SU-DHL-6 (cell line): ENCODE results near the gene CARMIL1.

Source experiments
- H2AFZ ChIP-seq: fragments of 200-600 bp; sonication (generic); 2 replicates; pipeline ENCODE4 v1.6.1; 2014; ENCODE audit warnings: low read depth, mild to moderate bottlenecking, moderate library complexity, mixed read lengths, antibody characterized with exemption, low read length; ENCODE audit not compliant: severe bottlenecking
- H3F3A ChIP-seq: fragments of 200-600 bp; shearing (Covaris generic); 2 replicates; pipeline ENCODE4 v1.6.0; 2016; ENCODE audit warnings: antibody characterized with exemption, mild to moderate bottlenecking; ENCODE audit not compliant: insufficient read depth
- H3K27ac ChIP-seq: fragments of 200-600 bp; sonication (generic); 2 replicates; pipeline ENCODE4 v1.5.1; 2016; ENCODE audit warnings: low read depth, mild to moderate bottlenecking, low read length, moderate library complexity, mixed read lengths
- H3K27me3 ChIP-seq: fragments of 200-600 bp; sonication (generic), shearing (Covaris generic); 2 replicates; pipeline ENCODE4 v1.6.0; 2014; ENCODE audit warnings: mild to moderate bottlenecking, low read length
- H3K36me3 ChIP-seq: fragments of 200-600 bp; sonication (generic); 2 replicates; pipeline ENCODE4 v1.6.1; 2014; ENCODE audit warnings: mild to moderate bottlenecking, low read length, mixed read lengths
- H3K4me2 ChIP-seq: fragments of 300-600, 200-600 bp; shearing (Covaris generic), sonication (generic); 2 replicates; pipeline ENCODE4 v1.6.0; 2014; ENCODE audit warnings: low read length, low read depth, mild to moderate bottlenecking; ENCODE audit not compliant: poor library complexity, severe bottlenecking
- H3K4me3 ChIP-seq: fragments of 200-600 bp; sonication (generic); 2 replicates; pipeline ENCODE4 v1.5.1; 2014; ENCODE audit warnings: antibody characterized with exemption, low read length, mild to moderate bottlenecking, mixed read lengths; ENCODE audit not compliant: insufficient read depth, poor library complexity, severe bottlenecking
- H3K79me2 ChIP-seq: fragments of 200-600 bp; sonication (generic); 2 replicates; pipeline ENCODE4 v1.6.1; 2014; ENCODE audit warnings: mild to moderate bottlenecking, low read length, moderate library complexity; ENCODE audit not compliant: insufficient read depth
- H3K9ac ChIP-seq: fragments of 200-600 bp; sonication (generic); 2 replicates; pipeline ENCODE4 v1.7.0; 2014; ENCODE audit warnings: mild to moderate bottlenecking, low read length
- H3K9me2 ChIP-seq: fragments of 200-600 bp; sonication (generic); replicated peaks from 2 replicates; pipeline ENCODE4 v1.6.1; 2014; ENCODE audit warnings: low read length; ENCODE audit not compliant: insufficient read depth
- H3K9me3 ChIP-seq: fragments of 200-600 bp; sonication (generic); 2 replicates; pipeline ENCODE4 v1.6.1; 2014; ENCODE audit warnings: low read length, mixed read lengths; ENCODE audit not compliant: insufficient read depth
- H4K20me1 ChIP-seq: fragments of 200-600 bp; sonication (generic); 2 replicates; pipeline ENCODE4 v1.6.1; 2014; ENCODE audit warnings: low read depth, mild to moderate bottlenecking, antibody characterized with exemption, low read length, moderate library complexity, mixed read lengths
- CTCF ChIP-seq: fragments of 200-600 bp; sonication (generic); IDR thresholded peaks from one replicate; pipeline ENCODE4 v1.5.1; 2017; ENCODE audit warnings: antibody characterized with exemption, mild to moderate bottlenecking, low read length, moderate library complexity; ENCODE audit not compliant: insufficient read depth, poor library complexity, severe bottlenecking
- EZH2phosphoT487 ChIP-seq: fragments of 200-600 bp; sonication (generic), shearing (Covaris generic); conservative IDR thresholded peaks from 2 replicates; pipeline ENCODE4 v1.6.1; 2018; ENCODE audit warnings: mild to moderate bottlenecking, antibody characterized with exemption, low read length, moderate library complexity, mixed read lengths

The CARMIL1 gene

GRCh38 chr6:25578538-25578937, 299.4 kb downstream of the CARMIL1 start:
- Histone ChIP-seq H3F3A (no peaks in the 10 kb centered on the region), H3K9ac (no peak overlapping the region), H3K27ac (no peak overlapping the region), H4K20me1 (no peaks in the 10 kb centered on the region), H3K9me2 (no peaks in the 10 kb centered on the region), H3K9me3 (no peaks in the 10 kb centered on the region), H3K4me3 (no peak overlapping the region), H3K27me3 (no peaks in the 10 kb centered on the region), H3K79me2 (no peaks in the 10 kb centered on the region), H3K4me2 (no peak overlapping the region), H2AFZ (no peak overlapping the region), H3K36me3 (no peaks in the 10 kb centered on the region)
- TF ChIP-seq EZH2phosphoT487: no peak
- no peak for TF ChIP-seq CTCF

GRCh38 chr6:25579391-25579883, 300.3 kb downstream of the CARMIL1 start:
- H3K36me3 ChIP-seq: no peaks in the 10 kb centered on the region
- H3K9me3 ChIP-seq: no peaks in the 10 kb centered on the region
- TF ChIP-seq EZH2phosphoT487: no peak
- no peak for TF ChIP-seq CTCF
- no peaks in the 10 kb centered on the region for H3K79me2 ChIP-seq
- no peaks in the 10 kb centered on the region for H3F3A ChIP-seq
- H3K9me2 ChIP-seq: no peaks in the 10 kb centered on the region
- H3K27me3 ChIP-seq: no peaks in the 10 kb centered on the region
- no peak overlapping the region for H3K4me2 ChIP-seq
- no peak overlapping the region for H3K4me3 ChIP-seq
- H4K20me1 ChIP-seq: no peaks in the 10 kb centered on the region
- H3K27ac ChIP-seq: no peak overlapping the region
- no peak overlapping the region for H2AFZ ChIP-seq
- no peak overlapping the region for H3K9ac ChIP-seq

DNA sequence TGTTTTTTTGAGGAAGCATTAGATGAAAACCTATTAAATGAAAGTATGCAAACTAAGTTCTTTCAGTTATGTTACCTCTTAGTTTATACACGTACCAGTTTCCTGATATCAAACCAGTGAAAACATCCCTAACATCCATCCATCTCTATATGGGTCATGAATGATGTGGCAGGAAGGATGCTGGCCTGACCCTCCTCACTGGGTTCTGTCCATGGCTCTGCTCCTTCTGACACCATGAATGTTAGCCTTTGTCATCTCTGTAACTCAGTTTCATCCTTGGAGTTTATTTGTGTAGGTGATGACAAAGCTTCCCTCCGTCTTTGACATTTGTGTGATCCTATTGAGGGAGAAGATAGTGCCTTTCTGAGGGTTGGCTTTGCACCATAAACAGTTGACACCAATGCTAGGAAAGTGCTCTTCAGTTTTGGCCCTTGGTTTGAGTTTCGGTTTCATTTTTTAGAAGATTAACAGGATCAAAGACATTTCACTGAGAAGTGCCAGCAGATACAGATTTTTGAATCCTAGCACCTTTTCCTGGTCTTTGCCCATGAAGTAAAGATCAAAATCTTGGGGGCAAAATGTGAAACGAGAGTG, 300.8 kb downstream of the CARMIL1 start:
- no peak overlapping the region for H3K4me2 ChIP-seq

More for the DNA sequence above, 300.8 kb downstream of the CARMIL1 start:
- Histone ChIP-seq H3F3A (no peaks in the 10 kb centered on the region), H3K79me2 (no peaks in the 10 kb centered on the region), H3K9me2 (no peaks in the 10 kb centered on the region), H3K9ac (no peak overlapping the region), H3K36me3 (no peaks in the 10 kb centered on the region), H3K27me3 (no peaks in the 10 kb centered on the region), H2AFZ (no peak overlapping the region), H4K20me1 (no peaks in the 10 kb centered on the region), H3K9me3 (no peaks in the 10 kb centered on the region), H3K4me3 (no peak overlapping the region), H3K27ac (no peak overlapping the region)
- no peak for TF ChIP-seq CTCF
